A172 (cell line): Measurements from ENCODE around the gene ECI1. TPM values are rescaled to one million over a fixed set of nuclear protein-coding genes. Genes with fewer than 3 reads are reported as not detected.

Source experiments
- DNase-seq: peaks from one replicate; pipeline ENCODE4 v3.0.0-alpha.2; 2015; ENCODE audit warnings: low spot score
- total RNA-seq: library from RNA; depleted of rRNA; stranded (reverse); fragments of >200 nt; shearing (Covaris generic); gene quantifications from 2 replicates; pipeline ENCODE4 v1.2.3, GENCODE V29; 2014; rRNA removed

Gene ECI1
- 50.6 and 73.8 TPM in 2 replicates for total RNA-seq

GRCh38 chr16:2251296-2252111, at the start of gene ECI1:
Gene ECI1 (minus strand): TSS chr16:2251587. CDS start chr16:2251566, 21 bp downstream.
- DNase-seq = peak; percentile 93

GRCh38 chr16:2299915-2300192, 48.5 kb upstream of the ECI1 start:
- DNase-seq = no peak

GRCh38 chr16:2299121-2299914, 47.9 kb upstream of the ECI1 start:
- DNase-seq = no peak

- no peak for DNase-seq
Measured at GRCh38 chr16:2298621-2299020, 47.2 kb upstream of the ECI1 start.

GRCh38 chr16:2297506-2297860, 46.1 kb upstream of the ECI1 start:
- no peak for DNase-seq

- peak; percentile 39 for DNase-seq
Measured at GRCh38 chr16:2296661-2297505, 45.5 kb upstream of the ECI1 start.

GRCh38 chr16:2295056-2295798, 43.8 kb upstream of the ECI1 start:
- no peak for DNase-seq

- no peak for DNase-seq
Measured at GRCh38 chr16:2292221-2292620, 40.8 kb upstream of the ECI1 start.

- no peak for DNase-seq
Measured at GRCh38 chr16:2289282-2289681, 37.9 kb upstream of the ECI1 start.

GRCh38 chr16:2288726-2289125, 37.3 kb upstream of the ECI1 start:
- DNase-seq = no peak

GRCh38 chr16:2287916-2288547, 36.6 kb upstream of the ECI1 start:
- DNase-seq = no peak

- no peak for DNase-seq
Measured at GRCh38 chr16:2286550-2286949, 35.2 kb upstream of the ECI1 start.

GRCh38 chr16:2285731-2286191, 34.4 kb upstream of the ECI1 start:
- no peak for DNase-seq

GRCh38 chr16:2284797-2285576, 33.6 kb upstream of the ECI1 start:
- no peak for DNase-seq

GRCh38 chr16:2284001-2284770, 32.8 kb upstream of the ECI1 start:
- DNase-seq = no peak

GRCh38 chr16:2282866-2283555, 31.6 kb upstream of the ECI1 start:
- DNase-seq = no peak

- DNase-seq = no peak
Measured at GRCh38 chr16:2282262-2282661, 30.9 kb upstream of the ECI1 start.

GRCh38 chr16:2280981-2281542, 29.7 kb upstream of the ECI1 start:
- DNase-seq = no peak

- DNase-seq = no peak
Measured at GRCh38 chr16:2280461-2280860, 29.1 kb upstream of the ECI1 start.
